NB4 (cell line): ENCODE measurements around the gene PTTG2.

Experiments
- DNase-seq: peaks from one replicate; pipeline ENCODE4 v3.0.0; 2010; ENCODE audit warnings: low read depth
- H3K4me3 ChIP-seq: one replicate; pipeline ENCODE4 v1.5.1; 2011; ENCODE audit warnings: mild to moderate bottlenecking, low read depth, low read length, moderate library complexity
- CTCF ChIP-seq: IDR thresholded peaks from one replicate; pipeline ENCODE4 v1.5.1; 2012; ENCODE audit warnings: low read depth, low read length
- MAX ChIP-seq: IDR thresholded peaks from 2 replicates; pipeline ENCODE4 v1.6.1; 2011; ENCODE audit warnings: low read depth, low read length
- MYC ChIP-seq: IDR thresholded peaks from 2 replicates; pipeline ENCODE4 v1.6.1; 2011; ENCODE audit warnings: low read depth, low read length
- POLR2A ChIP-seq: IDR thresholded peaks from 2 replicates; pipeline ENCODE4 v1.6.1; 2011; ENCODE audit warnings: mild to moderate bottlenecking; ENCODE audit not compliant: insufficient read length; ENCODE audit errors: extremely low read depth

Gene PTTG2

GRCh38 chr4:38009421-38009820 is 49.2 kb downstream of the PTTG2 start:
- no peak for DNase-seq
- no peak overlapping the region for H3K4me3 ChIP-seq
- TF ChIP-seq CTCF (no peak), MAX (no peak), MYC (no peak), POLR2A (no peak)

- TF ChIP-seq CTCF (no peak), MYC (no peak), MAX (no peak), POLR2A (no peak)
- no peak for DNase-seq
- no peak overlapping the region for H3K4me3 ChIP-seq
These were observed 49.8 kb downstream of the PTTG2 start for GRCh38 chr4:38009949-38010348.
